Panc1 (cell line): ENCODE measurements around the gene GGCX.

ENCODE experiments used
- POLR2AphosphoS5 ChIP-seq: IDR thresholded peaks from 2 replicates; pipeline ENCODE4 v1.6.1; 2012; ENCODE audit warnings: mild to moderate bottlenecking, low read depth, low read length, moderate library complexity
- TF ChIP-seq, protein P1 (sequence below): fragments of 450-650 bp; IDR thresholded peaks from 2 replicates; pipeline ENCODE4 v1.5.1; 2017; ENCODE audit warnings: mild to moderate bottlenecking
- TF ChIP-seq, protein P2 (sequence below), 2 experiments: IDR thresholded peaks; 2 replicates each; pipeline ENCODE4 v1.6.1; 2011 to 2012; ENCODE audit warnings: low read depth in 2 of 2, control low read depth in 1 of 2, low read length in 1 of 2, mild to moderate bottlenecking in 1 of 2, moderate library complexity in 1 of 2; ENCODE audit not compliant: insufficient read depth in 1 of 2

DNA sequence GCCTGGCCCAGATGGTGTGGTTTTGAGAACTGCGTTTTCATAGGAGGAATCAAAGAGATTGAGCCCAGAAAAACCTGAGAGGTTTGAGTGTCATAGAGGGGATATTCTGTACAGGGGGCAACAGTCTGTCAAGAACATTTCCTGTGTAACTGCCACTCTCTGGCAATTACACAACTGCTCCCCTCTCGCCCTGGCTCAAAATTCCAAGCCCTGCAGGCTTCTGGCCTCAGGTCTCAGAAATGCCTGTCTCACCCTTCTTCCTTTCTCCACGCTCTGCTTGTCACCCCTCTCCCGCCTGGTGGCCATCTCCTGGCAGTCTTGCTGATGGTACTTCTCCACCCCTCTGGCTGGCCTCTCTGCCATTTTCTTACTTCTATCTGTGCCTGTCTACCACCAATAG lies 26.9 kb upstream of the GGCX start:
- TF ChIP-seq, protein P1, sequence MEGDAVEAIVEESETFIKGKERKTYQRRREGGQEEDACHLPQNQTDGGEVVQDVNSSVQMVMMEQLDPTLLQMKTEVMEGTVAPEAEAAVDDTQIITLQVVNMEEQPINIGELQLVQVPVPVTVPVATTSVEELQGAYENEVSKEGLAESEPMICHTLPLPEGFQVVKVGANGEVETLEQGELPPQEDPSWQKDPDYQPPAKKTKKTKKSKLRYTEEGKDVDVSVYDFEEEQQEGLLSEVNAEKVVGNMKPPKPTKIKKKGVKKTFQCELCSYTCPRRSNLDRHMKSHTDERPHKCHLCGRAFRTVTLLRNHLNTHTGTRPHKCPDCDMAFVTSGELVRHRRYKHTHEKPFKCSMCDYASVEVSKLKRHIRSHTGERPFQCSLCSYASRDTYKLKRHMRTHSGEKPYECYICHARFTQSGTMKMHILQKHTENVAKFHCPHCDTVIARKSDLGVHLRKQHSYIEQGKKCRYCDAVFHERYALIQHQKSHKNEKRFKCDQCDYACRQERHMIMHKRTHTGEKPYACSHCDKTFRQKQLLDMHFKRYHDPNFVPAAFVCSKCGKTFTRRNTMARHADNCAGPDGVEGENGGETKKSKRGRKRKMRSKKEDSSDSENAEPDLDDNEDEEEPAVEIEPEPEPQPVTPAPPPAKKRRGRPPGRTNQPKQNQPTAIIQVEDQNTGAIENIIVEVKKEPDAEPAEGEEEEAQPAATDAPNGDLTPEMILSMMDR: no peak
- TF ChIP-seq, protein P2, sequence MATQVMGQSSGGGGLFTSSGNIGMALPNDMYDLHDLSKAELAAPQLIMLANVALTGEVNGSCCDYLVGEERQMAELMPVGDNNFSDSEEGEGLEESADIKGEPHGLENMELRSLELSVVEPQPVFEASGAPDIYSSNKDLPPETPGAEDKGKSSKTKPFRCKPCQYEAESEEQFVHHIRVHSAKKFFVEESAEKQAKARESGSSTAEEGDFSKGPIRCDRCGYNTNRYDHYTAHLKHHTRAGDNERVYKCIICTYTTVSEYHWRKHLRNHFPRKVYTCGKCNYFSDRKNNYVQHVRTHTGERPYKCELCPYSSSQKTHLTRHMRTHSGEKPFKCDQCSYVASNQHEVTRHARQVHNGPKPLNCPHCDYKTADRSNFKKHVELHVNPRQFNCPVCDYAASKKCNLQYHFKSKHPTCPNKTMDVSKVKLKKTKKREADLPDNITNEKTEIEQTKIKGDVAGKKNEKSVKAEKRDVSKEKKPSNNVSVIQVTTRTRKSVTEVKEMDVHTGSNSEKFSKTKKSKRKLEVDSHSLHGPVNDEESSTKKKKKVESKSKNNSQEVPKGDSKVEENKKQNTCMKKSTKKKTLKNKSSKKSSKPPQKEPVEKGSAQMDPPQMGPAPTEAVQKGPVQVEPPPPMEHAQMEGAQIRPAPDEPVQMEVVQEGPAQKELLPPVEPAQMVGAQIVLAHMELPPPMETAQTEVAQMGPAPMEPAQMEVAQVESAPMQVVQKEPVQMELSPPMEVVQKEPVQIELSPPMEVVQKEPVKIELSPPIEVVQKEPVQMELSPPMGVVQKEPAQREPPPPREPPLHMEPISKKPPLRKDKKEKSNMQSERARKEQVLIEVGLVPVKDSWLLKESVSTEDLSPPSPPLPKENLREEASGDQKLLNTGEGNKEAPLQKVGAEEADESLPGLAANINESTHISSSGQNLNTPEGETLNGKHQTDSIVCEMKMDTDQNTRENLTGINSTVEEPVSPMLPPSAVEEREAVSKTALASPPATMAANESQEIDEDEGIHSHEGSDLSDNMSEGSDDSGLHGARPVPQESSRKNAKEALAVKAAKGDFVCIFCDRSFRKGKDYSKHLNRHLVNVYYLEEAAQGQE (IDR thresholded peaks at IDR 0.05; ENCODE audit: insufficient read depth in 1 of 2, low read depth in 2 of 2, low read length in 1 of 2): no peak
- no peak for TF ChIP-seq POLR2AphosphoS5
